CD4-positive, alpha-beta T cell treated with Interleukin-4 for 4 hours (primary cell): ENCODE results near the gene KPNA1.
"Not testable (repeated sequence)": the region's sequence is repeated elsewhere in the genome, so short reads cannot be mapped to it uniquely, and the experiment has no call there.

Experiments used
- DNase-seq: peaks from one replicate; pipeline ENCODE4 v3.0.0-alpha.2; 2020

Gene KPNA1

DNA sequence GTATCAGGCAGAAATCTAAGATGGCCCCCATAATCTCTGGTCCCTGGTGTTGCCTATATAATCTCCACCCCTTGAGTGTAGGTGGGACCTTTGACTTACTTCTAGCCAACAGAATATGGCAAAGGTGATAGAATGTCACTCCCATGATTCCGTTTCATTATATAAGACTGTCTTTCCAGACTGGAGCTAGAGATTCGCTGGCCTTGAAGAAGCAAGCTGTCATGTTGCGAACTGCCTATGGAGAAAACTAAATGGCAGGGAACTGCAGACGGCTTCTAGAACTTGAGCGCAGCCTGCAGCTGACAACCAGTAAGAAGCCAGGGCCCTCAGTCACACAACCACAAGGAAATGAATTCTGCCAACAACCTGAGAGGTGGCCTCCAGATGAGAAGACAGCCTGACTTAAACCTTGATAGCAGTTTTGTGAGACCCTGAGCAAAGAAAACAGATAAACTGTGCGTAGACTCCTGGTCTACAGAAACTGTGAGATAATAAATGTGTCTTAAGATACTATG is 2.2 kb upstream of the KPNA1 start:
- DNase-seq: no peak

DNA sequence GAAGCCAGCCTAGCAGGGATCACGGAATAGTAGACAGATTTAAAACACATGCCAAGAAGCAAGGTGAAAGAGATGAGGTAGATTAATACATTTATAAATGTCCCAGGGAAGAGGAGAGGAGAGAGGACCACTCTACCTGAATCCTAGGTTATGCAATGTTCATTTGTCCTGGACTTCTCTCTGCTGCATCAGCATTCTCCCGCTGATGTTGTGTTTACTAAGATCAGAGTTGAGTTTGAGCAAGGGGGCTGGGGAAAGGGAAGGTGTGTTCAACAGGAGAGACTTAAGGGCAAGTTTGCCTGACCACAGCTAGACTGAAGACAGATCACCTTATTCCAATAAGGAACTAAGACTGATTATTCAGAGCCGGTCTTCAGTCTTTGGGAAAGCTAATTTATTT is 1.1 kb upstream of the KPNA1 start:
- no peak for DNase-seq

DNA sequence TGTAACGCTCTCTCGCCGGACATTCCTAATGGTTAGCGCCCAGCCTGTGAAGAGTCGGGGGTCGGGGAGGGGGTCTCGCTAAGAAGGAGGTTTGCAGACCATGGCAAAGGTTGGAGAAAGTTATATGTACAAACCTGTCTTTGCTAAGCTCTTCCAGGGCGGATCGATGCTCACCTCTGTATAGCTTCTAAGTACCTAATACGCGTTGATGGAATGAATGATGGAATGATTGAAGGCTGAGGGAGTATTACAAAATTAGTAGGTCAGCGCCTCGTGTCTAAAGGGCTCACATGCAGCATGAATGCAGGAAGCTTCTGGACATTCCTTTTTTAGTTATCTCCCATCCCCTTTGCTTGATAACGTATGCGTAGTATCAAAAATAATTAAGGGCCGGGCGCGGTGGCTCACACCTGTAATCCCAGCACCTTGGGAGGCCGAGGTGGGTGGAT is 305 bp upstream of the KPNA1 start:
- DNase-seq: no peak

DNA sequence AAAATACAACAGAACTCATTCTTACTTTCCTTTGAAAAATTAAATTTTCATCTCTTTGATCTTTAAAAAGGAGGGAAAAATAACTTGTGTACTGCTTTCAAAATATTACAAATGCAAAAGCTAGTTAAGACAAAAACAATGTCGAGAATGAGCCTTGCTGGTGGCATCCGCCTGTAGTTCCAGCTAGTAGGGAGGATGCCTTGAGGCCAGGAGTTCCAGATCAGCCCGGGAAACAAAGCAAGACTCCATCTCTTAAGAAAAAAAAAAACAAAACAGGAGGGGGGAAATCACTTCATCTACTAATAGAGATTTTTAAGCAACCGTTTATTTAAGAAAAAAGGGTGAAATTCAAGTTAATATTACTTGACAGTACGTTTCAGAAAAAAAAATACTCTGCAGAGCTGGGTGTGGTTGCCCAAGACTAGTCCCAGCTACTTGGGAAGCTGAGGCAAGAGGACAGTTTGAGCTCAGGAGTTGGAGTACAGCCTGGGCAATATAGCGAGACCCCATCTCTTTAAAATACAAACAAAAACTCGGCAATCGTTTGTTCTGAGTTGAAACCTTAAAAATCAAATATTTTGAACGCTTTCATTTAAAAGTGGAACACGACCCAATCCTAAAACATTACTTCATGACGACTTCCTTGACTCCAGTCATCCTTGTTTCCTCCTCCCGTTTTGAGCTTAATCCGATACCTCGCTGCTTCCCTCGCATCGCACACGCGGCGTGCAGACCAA is 1.2 kb downstream of the KPNA1 start:
- DNase-seq: no peak

DNA sequence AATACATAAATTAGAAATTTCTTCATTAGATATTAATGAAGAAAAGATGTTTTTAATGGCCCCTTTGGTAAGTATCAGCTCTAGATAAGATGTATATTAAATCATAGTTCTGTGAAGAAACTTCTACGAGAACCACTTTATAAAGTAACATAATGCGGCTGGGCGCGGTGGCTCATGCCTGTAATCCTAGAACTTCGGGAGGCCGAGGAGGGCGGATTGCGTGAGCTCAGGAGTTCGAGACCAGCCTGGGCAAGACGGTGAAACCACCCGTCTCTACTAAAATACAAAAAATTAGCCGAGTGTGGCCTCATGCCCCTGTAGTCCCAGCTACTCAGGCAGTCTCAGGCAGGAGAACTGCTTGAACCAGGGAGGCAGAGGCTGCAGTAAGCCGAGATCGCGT is 2.5 kb downstream of the KPNA1 start:
- DNase-seq: no peak

DNA sequence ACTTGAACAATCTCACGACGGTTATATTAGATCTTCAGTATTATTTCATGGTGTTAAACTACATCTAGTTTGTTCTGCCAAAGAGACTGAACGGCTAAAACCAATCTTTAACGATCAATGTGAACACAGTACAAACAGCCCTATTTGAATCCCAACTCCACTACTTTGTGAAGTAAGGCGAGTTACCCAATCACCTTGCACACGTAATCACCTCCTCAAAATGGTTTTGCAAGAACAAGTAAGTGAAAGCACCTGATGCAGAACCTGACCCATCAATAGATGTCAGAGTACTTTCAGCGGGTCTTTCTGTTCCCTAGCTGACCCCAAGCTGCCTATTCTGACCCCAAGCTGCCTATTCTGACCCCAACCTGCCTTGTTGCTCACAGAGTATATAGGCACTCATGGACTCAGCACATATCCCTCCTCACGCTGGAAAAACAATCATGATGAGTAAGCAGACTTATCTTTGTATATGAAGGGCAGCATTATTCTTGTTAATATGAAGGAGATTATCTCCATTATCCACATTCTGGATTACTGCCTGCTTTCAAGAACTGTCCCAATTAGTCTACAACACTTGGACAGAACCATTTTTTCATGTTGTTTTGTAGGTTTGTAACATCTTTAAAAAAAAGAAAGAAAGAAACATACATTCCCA is 3.7 kb downstream of the KPNA1 start:
- no peak for DNase-seq

DNA sequence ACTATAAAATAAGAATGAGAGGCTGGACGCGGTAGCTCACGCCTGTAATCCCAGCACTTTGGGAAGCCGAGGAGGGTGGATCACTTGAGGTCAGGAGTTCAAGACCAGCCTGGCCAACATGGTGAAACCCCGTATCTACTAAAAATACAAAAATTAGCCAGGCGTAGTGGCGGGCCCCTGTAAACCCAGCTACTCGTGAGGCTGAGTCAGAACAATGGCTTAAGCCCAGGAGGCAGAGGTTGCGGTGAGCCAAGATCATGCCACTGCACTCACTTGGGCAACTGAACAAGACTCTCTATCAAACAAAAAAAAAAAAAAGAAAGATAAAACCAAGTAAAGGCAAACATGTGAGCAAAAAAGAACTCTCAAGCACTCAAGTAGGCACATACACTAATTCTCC is 5.8 kb downstream of the KPNA1 start:
- DNase-seq: not testable (repeated sequence)

DNA sequence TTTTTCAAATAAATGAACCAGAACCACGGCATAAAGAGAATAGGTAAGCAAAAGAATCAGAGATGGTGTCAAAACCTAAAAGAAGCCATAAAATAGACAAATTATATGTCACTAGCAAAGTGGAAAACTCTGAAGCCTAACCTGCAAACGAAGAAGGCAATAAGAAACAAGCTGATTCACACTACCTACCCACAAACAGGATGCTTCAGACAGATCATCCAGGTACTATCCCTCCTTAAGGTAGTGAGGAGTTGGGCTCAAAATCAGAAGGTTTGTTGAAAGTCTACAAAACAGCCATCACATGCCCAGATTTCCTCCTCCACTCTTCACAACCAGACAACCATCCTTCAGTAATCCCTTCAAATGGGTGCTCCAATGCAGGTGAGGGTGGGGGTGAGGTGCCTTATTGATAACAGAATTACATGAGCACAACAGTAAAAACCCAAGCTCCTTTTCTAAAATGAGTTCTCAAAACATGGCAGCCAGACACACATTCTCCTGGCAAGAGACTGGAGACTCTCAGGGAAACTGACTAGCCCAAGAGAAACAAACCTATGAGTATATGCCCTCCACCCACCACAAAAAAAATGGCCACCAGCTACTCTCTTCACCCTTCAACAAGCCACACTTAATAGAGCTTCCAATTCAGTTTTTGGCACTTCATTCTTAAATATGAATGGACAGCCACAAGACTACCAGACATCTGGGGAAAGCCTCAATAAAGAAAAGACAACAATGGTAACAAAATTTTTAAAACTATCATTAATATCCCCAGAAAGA is 6.4 kb downstream of the KPNA1 start:
- peak; percentile 14 for DNase-seq

DNA sequence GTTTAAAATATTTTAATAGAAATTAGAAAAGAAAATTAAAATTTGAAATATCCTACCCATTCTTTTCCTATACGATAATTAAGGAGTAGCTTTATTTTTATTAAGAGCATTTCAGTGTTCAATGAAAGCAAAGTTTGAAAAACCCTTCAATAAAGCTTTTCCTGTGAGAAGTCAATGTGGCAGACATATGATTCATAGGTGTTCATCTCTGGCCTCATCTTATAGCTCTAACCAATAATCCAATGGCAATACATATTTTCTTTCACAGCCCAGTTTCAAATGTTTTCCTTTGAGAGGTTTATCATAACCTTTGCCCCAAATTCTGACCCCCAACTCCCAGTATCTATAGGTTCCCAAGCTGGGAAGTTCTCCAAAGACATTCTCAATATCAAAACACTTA is 8.3 kb downstream of the KPNA1 start:
- peak; percentile 10 for DNase-seq

DNA sequence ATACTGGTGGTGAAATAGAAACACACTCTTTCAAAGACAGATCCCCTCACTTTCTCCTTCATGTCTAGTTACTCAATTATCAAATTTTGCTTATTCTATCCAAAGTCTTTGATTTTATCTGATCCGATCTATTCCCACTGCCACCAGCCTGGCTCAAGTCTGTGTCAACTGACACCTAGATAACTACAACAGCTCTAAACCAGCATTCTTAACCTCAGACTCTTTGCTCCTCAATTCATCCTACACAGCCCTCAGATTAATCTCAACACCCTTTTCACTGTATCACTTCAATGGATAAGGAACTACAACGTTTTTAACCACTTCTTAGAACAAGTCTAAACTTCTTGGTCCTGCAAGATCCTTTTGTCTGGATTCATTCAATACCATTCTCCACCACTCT is 9.1 kb downstream of the KPNA1 start:
- DNase-seq: no peak

DNA sequence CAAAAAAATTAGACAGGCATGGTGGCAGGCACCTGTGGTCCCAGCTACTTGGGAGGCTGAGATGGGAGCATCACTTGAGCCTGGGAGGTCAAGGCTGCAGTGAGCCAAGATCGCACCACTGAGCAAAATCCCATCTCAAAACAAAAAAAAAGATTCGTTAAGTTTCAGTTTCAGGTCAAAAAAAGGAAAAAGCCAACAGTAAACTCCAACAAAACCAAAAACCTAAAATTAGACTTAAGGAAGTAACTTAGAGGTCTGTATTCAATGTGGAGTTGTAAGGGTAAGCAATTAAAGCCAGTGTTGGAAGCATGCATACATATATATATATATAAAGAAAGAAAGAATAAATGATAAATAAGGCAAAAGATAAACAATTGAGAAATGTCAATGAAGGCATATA is 11.8 kb downstream of the KPNA1 start:
- DNase-seq: no peak

DNA sequence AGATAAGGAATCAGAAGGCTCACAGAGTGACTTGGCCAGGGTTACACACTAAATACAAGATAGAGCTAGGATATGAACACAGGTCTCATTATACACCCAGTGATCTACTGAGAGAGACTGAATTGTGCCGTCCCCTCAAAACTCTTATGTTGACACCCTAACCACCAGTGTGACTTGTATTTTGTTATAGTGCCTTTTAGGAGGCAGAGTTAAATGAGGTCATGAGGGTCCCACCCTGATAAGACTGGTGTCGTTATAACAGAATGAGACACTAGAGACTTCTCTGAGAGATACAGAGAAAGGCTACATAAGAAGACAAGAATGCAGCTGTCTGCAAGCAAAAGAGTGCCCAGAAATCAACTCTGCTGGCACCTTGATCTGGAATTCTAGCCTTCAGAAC is 12.6 kb downstream of the KPNA1 start:
- peak; percentile 13 for DNase-seq

DNA sequence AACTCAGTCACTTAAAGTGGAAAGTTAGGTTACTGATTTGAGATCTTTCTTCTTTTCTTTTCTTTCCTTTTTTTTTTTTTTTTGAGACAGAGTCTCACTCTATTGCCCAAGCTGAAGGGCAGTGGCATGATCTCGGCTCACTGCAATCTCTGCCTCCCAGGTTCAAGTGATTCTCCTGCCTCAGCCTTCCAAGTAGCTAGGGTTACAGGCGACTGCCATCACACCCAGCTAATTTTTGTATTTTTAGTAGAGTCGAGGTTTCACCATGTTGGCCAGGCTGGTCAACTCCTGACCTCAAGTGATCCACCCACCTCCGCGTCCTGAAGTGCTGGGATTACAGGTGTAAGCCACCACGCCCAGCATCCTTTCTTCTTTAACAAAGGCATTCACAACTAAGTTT is 13.8 kb downstream of the KPNA1 start:
- not testable (repeated sequence) for DNase-seq

DNA sequence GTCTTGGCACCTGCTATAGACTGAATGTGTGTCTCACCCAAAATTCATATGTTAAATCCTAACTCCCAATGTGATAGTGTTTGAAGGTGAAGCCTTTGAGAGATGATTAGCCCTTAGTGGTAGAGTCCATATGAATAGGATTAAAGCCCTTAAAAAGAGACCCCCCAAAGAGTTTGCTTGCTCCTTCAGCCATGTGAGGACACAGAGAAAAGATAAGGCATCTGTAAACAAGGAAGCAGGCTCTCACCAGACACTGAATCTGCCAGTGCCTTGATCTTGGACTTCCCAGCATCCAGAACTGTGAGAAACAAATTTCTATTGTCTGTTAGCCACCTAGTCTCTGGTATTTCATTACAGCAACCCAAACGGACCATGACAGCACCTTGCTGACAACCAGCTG is 16.6 kb downstream of the KPNA1 start:
- DNase-seq: no peak

DNA sequence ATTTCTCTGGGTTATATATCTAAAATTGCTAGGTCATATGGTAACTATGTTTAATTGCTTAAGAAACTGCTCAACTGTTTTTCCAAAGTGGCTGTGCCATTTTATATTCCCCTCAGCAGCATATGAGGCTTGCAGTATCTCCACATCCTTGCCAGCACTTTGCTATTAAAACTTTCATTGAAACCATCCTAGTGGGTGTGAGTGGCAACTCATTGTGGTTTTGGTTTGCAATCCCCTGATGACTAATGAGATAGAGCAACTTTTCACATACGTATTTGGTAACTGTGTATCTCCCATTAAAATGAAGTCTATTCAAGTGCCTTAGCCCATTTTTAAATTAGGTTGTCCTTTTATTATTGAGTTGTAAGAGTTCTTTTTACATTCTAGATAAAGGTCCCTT is 17.3 kb downstream of the KPNA1 start:
- DNase-seq: peak; percentile 67

DNA sequence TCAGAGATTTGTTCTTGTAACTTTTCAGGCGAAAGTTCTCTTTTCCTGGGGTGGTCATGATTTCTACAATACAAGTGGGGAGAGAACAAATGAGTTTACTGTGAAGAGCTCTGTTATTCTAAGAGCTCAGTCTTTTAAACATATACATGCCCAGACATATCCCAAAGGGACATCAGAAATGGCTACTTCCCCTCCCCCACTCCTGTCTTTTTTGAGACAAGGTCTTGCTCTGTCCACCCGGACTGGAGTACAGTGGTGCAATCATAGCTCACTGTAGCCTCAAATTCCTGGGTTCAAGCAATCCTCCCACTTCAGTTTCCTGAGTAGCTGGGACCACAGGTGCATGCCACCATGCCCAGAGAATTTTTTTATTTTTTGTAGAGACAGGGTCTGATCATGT is 18.2 kb downstream of the KPNA1 start:
- no peak for DNase-seq

DNA sequence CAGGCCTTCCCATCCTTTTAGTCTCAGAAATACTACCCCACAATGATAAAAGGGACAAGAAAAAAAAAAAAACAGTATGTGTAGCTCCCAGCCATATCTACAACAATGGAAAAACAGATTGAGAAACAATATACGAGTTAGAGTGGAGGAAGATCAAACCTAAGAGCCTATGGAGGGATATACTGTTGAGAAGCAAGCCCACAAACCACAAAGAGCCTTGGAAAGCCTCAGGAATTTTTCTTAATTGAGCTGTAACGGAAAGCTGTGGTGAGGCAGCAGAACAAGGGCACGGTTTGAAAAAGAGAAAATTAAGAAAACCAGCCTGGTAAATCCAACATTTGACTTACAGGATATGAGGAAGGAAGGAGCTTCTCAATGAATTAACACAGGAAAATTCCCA is 21.4 kb downstream of the KPNA1 start:
- no peak for DNase-seq

DNA sequence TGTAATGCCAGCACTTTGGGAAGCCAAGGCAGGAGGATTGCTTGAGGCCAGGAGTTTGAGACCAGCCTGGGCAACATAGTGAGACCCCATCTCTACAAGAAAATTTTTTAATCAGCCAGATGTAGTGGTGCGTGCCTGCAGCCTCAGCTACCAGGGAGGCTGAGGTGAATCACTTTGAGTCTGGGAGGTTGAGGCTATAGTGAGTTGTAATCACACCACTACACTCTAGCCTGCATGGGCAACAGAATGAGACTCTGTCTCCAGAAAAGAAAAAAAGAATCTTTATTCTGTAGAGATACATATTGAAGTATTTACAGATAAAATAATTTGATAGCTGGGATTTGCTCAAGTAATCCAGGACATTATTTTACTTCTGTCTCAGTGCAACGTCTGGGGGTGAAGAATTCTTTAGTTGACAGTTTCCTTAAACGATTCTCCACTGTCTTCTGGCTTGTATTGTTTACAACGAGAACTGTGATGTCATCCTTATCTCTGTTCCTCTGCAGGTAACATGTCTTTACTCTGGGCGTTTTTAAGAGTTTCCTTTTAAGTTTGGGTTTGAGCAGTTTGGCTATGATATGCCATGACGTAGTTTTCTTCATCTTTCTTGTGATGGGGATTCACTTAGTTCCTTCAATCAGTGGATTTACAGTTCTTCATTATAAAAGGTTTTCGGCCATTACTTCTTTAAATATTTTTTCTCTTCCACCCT is 26.3 kb downstream of the KPNA1 start:
- DNase-seq: no peak

DNA sequence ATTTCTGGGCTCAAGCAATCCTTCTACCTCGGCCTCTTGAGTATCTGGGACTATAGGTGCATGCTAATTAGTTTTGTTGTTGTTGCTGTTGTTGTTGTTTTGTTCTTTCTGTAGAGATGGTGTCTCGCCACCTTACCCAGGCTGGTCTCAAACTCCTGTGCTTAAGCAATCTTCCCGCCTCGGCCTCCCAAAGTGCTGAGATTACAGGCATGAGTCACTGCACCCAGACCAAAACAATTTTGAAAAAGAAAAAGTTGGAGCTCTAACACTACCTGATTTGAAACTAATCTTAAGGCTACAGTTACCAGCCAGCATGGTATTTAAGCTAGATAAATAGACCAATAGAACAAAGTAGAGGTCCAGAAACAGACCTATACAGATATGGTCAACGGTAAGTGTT is 29.8 kb downstream of the KPNA1 start:
- no peak for DNase-seq

DNA sequence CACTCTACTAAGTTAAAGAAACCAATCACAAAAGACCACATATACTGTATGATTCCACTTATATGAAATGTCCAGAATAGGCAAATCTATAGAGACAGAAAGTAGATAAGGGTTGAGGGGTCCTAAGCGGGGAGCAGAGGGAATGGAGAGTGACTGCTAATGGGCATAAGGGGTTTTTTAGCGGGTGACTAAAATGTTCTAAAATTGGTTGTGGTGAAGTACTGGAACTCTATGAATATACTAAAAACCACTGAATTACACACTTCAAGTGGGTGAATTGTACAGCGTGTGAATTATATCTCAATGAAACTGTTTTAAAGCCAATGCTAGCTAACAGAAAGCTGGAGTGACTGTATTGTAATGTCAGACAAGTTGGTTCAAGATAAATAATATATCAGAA is 33.3 kb downstream of the KPNA1 start:
- no peak for DNase-seq

DNA sequence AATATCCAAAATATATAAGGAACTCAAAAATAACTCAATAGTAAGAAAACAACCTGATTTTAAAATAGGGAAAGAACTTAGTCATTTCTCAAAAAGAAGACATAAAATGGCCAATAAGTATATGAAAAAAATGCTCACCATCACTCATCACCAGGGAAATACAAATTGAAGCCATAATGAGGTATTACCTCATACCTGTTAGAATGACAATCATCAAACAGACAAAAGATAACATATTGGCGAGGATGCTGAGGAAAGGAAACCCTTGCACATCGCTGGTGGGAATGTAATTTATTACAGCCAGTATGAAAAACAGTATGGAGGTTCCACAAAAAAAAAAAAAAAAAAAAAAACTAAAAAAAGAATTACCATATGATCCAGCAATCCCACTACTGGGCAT is 38.2 kb downstream of the KPNA1 start:
- no peak for DNase-seq

DNA sequence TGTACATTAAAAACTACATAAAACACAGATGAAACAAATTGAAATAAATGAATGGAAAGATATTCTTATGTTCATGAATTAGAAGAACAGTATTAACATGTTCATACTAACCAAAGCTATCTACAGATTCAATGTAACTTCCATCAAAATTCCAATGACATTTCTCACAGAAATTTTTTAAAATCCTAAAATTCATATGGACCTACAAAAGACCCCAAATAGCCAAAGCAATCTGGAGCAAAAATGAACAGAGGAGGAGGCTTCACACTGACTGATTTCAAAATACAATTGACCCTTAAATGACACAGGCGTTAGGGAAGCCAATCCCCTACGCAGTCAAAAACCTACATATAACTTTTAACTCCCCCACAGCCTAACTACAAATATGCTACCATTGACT is 39.4 kb downstream of the KPNA1 start:
- DNase-seq: no peak

DNA sequence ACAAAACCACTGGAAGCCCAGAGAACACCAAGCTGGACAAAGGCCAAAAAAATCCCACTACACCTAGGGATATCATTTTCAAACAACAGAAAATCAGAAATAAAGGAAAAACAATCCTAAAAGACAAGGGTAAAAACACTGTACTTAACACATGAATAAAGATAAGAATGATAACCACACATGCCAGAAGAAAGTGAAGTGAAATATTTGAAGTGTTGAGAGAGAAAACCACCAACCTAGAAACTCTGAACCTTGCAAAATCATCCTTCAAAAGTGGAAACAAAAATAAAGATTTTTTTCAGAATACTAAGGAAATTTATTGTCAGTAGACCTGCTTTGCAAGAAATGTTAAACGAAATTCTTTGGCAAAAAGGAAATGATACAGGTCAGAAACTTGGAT is 45.1 kb downstream of the KPNA1 start:
- DNase-seq: no peak
